HUES6 (cell line): ENCODE results near the gene ZNF668.
"Not testable (repeated sequence)": the region's sequence is repeated elsewhere in the genome, so short reads cannot be mapped to it uniquely, and the experiment has no call there.

ENCODE experiments used
- H3K27ac ChIP-seq: 2 replicates; pipeline ENCODE4 v1.7.0; 2013; ENCODE audit warnings: low read depth, mild to moderate bottlenecking, low read length, inconsistent platforms
- H3K27me3 ChIP-seq: 2 replicates; pipeline ENCODE4 v1.6.1; 2013; ENCODE audit warnings: low read length; ENCODE audit not compliant: control insufficient read depth, insufficient read depth
- H3K36me3 ChIP-seq: 2 replicates; pipeline ENCODE4 v1.6.1; 2013; ENCODE audit warnings: low read length; ENCODE audit not compliant: control insufficient read depth, insufficient read depth
- H3K4me1 ChIP-seq: 2 replicates; pipeline ENCODE4 v1.6.1; 2013; ENCODE audit warnings: low read length; ENCODE audit not compliant: control insufficient read depth, insufficient read depth
- H3K4me3 ChIP-seq: 2 replicates; pipeline ENCODE4 v1.5.1; 2013; ENCODE audit warnings: low read depth, low read length
- H3K9ac ChIP-seq: one replicate; pipeline ENCODE4 v1.6.1; 2013; ENCODE audit warnings: mild to moderate bottlenecking, low read length
- H3K9me3 ChIP-seq: 2 replicates; pipeline ENCODE4 v1.6.1; 2013; ENCODE audit warnings: low read depth, low read length; ENCODE audit not compliant: control insufficient read depth, insufficient read depth

Gene ZNF668

DNA sequence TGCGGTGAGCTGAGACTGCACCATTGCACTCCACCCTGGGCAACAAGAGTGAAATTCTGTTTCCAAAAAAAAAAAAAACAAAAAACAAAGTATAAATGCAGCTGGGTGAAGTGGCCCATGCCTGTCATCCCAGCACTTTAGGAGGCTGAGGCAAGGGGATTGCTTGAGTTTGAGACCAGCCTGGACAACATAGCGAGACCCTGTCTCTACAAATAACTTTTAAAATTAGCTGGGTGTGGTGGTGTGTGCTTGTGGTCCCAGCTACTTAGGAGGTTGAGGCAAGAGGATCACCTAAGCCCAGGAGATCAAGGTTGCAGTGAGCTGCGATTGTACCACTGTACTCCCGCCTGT lies 50.8 kb downstream of the ZNF668 start:
- Histone ChIP-seq H3K9ac (no peak overlapping the region), H3K27ac (no peak overlapping the region), H3K4me1 (peaks cover 7% of the 10 kb centered on the region; the same call in 1 of the 2 replicates), H3K36me3 (no peaks in the 10 kb centered on the region), H3K27me3 (no peaks in the 10 kb centered on the region), H3K9me3 (no peaks in the 10 kb centered on the region), H3K4me3 (no peak overlapping the region)

- no peaks in the 10 kb centered on the region for H3K36me3 ChIP-seq
- H3K9ac ChIP-seq, result no peak overlapping the region
- peaks cover 7% of the 10 kb centered on the region; the same call in 1 of the 2 replicates for H3K4me1 ChIP-seq
- H3K4me3 ChIP-seq, result no peak overlapping the region
- no peak overlapping the region for H3K27ac ChIP-seq
- H3K9me3 ChIP-seq, result no peaks in the 10 kb centered on the region
- H3K27me3 ChIP-seq, result no peaks in the 10 kb centered on the region
Measured at GRCh38 chr16:31022544-31023251, 51.3 kb downstream of the ZNF668 start.

GRCh38 chr16:31020536-31020935 lies 53.5 kb downstream of the ZNF668 start:
- Histone ChIP-seq H3K27ac (no peak overlapping the region), H3K9ac (no peak overlapping the region), H3K27me3 (no peaks in the 10 kb centered on the region), H3K9me3 (no peaks in the 10 kb centered on the region), H3K4me1 (peaks cover 3% of the 10 kb centered on the region; the same call in 1 of the 2 replicates), H3K4me3 (no peak overlapping the region), H3K36me3 (no peaks in the 10 kb centered on the region)

- not testable (repeated sequence) for H3K36me3 ChIP-seq, H3K27me3 ChIP-seq, H3K27ac ChIP-seq, H3K9ac ChIP-seq, H3K4me3 ChIP-seq, H3K4me1 ChIP-seq, H3K9me3 ChIP-seq
Measured at GRCh38 chr16:31017756-31018155, 56.3 kb downstream of the ZNF668 start.

DNA sequence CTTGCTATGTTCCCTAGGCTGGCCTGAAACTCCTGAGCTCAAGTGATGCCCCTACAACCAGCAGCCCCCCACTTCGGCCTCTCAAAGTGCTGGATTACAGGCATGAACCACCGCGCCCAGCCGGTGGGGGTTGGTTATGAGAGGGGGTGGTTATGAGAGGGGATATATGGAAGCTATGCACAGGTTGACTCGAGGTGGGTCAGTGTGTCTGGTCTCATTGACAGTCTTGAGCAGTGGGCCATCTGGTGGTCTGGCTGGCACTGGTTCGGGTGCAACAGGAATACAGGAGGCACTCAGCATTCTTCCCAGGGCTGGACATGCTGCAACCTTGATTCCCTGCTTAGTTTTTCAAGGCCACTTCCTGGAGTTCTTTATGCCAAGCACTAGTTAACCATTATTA lies 58.0 kb downstream of the ZNF668 start:
- no peak overlapping the region for H3K27ac ChIP-seq
- no peak overlapping the region for H3K4me3 ChIP-seq
- H3K4me1 ChIP-seq, result no peaks in the 10 kb centered on the region
- no peaks in the 10 kb centered on the region for H3K9me3 ChIP-seq
- H3K27me3 ChIP-seq, result peaks cover 15% of the 10 kb centered on the region
- no peaks in the 10 kb centered on the region for H3K36me3 ChIP-seq
- H3K9ac ChIP-seq, result no peak overlapping the region

- peaks cover 17% of the 10 kb centered on the region for H3K27me3 ChIP-seq
- not testable (repeated sequence) for H3K4me1 ChIP-seq, H3K4me3 ChIP-seq, H3K9me3 ChIP-seq, H3K36me3 ChIP-seq, H3K27ac ChIP-seq, H3K9ac ChIP-seq
Measured at GRCh38 chr16:31013292-31013691, 60.7 kb downstream of the ZNF668 start.

DNA sequence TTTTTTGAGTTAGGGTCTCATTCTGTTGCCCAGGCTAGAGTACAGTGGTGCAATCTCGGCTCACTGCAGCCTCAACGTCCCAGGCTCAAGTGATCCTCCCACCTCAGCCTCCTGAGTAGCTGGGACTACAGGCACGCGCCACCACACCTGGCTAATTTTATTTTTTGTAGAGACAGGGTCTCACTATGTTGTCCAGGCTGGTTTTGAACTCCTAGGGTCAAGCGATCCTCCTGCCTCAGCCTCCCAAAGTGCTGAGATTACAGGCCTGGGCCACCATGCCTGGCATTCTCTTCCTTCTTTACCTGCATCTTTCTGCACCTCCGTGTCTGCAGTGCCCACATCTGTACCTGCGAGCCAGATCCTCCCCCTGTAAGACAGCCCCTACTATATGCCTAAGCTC lies 62.2 kb downstream of the ZNF668 start:
- peaks cover 15% of the 10 kb centered on the region for H3K4me1 ChIP-seq
- H3K36me3 ChIP-seq, H3K9me3 ChIP-seq, H3K27ac ChIP-seq, H3K4me3 ChIP-seq, H3K9ac ChIP-seq: not testable (repeated sequence)
- peaks cover 17% of the 10 kb centered on the region for H3K27me3 ChIP-seq
